Adipocyte (in vitro differentiated cells): ENCODE data around the gene LY6G5C.

Source experiments
- DNase-seq: peaks from one replicate; pipeline ENCODE4 v3.0.0-alpha.2; 2015; ENCODE audit warnings: low read depth
- H3K27me3 ChIP-seq: replicated peaks from 2 replicates; pipeline ENCODE4 v1.7.0; 2013; ENCODE audit warnings: mild to moderate bottlenecking, low read length, moderate library complexity; ENCODE audit not compliant: control insufficient read depth, insufficient read depth
- H3K36me3 ChIP-seq: 2 replicates; pipeline ENCODE4 v1.7.0; 2013; ENCODE audit warnings: low read length, mild to moderate bottlenecking, moderate library complexity; ENCODE audit not compliant: control insufficient read depth, insufficient read depth, severe bottlenecking
- H3K4me1 ChIP-seq: 2 replicates; pipeline ENCODE4 v1.7.0; 2013; ENCODE audit warnings: mild to moderate bottlenecking, low read length, moderate library complexity; ENCODE audit not compliant: control insufficient read depth, insufficient read depth
- H3K4me3 ChIP-seq: 2 replicates; pipeline ENCODE4 v1.7.0; 2013; ENCODE audit warnings: mild to moderate bottlenecking, low read length, moderate library complexity
- H3K9ac ChIP-seq: 2 replicates; pipeline ENCODE4 v1.7.0; 2013; ENCODE audit warnings: mild to moderate bottlenecking, low read length, moderate library complexity
- H3K9me3 ChIP-seq: 2 replicates; pipeline ENCODE4 v1.7.0; 2013; ENCODE audit warnings: mild to moderate bottlenecking, low read length, moderate library complexity; ENCODE audit not compliant: control insufficient read depth

Gene LY6G5C

DNA sequence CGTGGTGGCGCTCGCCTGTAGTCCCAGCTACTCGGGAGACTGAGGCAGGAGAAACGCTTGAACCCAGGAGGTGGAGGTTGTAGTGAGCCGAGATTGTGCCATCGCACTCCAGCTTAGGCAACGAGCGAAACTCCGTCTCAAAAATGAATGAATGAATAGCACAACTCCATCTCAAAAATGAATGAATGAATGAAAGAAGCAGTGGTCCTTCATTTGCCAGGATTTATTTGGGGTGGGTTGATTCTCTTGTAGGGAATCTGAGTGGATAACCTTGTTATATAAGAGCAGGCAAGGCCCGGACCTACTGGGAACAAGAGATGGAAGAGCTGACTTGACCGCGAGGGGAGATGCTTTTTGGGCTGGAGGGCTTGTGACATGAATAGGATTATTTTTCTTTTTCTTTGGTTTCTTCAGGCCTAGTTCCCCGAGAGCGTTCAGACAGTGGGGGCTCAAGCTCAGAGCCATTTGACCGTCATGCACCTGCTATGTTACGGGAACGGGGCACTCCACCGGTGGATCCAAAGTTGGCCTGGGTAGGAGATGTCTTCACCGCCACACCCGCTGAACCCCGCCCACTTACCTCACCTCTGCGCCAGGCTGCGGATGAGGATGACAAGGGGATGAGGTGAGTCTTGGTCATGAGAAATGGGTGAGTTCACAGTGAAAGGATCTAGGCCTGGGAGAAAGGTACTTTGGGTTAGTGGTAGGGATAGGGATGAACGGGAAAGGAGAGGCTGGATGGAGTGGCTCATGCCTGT is 50.5 kb downstream of the LY6G5C start:
- Histone ChIP-seq H3K9me3 (no peaks in the 10 kb centered on the region), H3K36me3 (peaks cover 100% of the 10 kb centered on the region), H3K4me1 (peaks cover 7% of the 10 kb centered on the region), H3K4me3 (no peak overlapping the region), H3K9ac (no peak overlapping the region), H3K27me3 (no peaks in the 10 kb centered on the region)
- no peak for DNase-seq

GRCh38 chr6:31629014-31629413 is 51.9 kb downstream of the LY6G5C start:
- Histone ChIP-seq H3K9me3 (no peaks in the 10 kb centered on the region), H3K4me3 (no peak overlapping the region), H3K27me3 (no peaks in the 10 kb centered on the region), H3K36me3 (peaks cover 100% of the 10 kb centered on the region), H3K9ac (no peak overlapping the region), H3K4me1 (no peaks in the 10 kb centered on the region)
- no peak for DNase-seq

DNA sequence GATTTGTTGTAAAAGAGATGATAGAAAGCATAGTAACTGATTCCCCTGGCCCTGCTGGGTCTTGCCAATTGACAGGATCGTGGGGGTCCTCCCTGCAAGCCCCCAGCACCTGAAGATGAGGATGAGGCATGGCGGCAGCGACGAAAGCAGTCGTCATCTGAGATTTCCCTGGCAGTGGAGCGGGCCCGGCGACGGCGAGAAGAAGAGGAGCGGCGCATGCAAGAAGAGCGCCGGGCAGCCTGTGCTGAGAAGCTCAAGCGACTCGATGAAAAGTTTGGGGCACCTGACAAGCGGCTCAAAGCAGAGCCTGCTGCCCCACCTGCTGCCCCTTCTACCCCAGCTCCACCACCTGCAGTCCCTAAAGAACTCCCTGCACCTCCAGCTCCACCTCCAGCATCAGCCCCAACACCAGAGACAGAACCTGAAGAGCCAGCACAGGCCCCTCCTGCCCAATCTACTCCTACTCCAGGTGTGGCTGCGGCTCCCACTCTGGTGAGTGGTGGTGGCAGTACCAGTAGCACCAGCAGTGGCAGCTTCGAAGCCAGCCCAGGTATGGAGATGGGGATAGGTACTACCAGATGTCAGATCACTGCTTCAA is 53.1 kb downstream of the LY6G5C start:
- H3K4me3 ChIP-seq, result no peak overlapping the region
- H3K27me3 ChIP-seq, result no peaks in the 10 kb centered on the region
- peaks cover 99% of the 10 kb centered on the region for H3K36me3 ChIP-seq
- H3K9me3 ChIP-seq, result no peaks in the 10 kb centered on the region
- no peak for DNase-seq
- H3K9ac ChIP-seq, result no peak overlapping the region
- peaks cover 3% of the 10 kb centered on the region for H3K4me1 ChIP-seq

DNA sequence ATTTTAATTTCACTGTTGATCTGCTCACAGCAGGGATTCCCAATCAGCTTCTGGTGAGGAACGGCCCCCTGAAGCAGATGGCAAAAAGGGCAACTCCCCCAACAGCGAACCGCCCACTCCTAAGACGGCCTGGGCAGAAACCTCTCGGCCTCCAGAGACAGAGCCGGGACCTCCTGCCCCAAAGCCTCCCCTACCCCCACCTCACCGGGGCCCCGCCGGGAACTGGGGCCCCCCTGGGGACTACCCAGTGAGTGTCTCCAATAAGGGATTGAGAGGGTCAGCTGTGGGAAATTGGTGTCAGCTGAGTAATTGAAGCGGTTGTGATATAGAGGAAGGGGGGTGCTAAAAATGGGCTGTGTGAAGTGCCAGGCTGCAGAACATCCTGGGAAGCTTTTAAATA is 53.9 kb downstream of the LY6G5C start:
- H3K9me3 ChIP-seq, result no peaks in the 10 kb centered on the region
- no peak overlapping the region for H3K9ac ChIP-seq
- H3K4me1 ChIP-seq, result peaks cover 11% of the 10 kb centered on the region
- no peak overlapping the region for H3K4me3 ChIP-seq
- no peak for DNase-seq
- no peaks in the 10 kb centered on the region for H3K27me3 ChIP-seq
- peaks cover 93% of the 10 kb centered on the region for H3K36me3 ChIP-seq
